GM12865 (cell line): ENCODE data around the gene IGFL3.
A peak's percentile ranks its signal among the peaks of the same experiment; 100 is the strongest.
"Not testable (repeated sequence)": the region's sequence is repeated elsewhere in the genome, so short reads cannot be mapped to it uniquely, and the experiment has no call there.

Experiments
- DNase-seq: peaks from one replicate; pipeline ENCODE4 v3.0.0; 2010; ENCODE audit warnings: low read depth
- H3K4me3 ChIP-seq: 2 replicates; pipeline ENCODE4 v1.5.1; 2011; ENCODE audit warnings: mild to moderate bottlenecking, low read depth, low read length, control low read depth
- CTCF ChIP-seq: IDR thresholded peaks from 2 replicates; pipeline ENCODE4 v1.5.1; 2011; ENCODE audit warnings: low read length, control low read depth, low read depth, inconsistent platforms; ENCODE audit not compliant: insufficient read depth; ENCODE audit errors: missing control alignments

Gene IGFL3

GRCh38 chr19:46078573-46079332, 45.7 kb downstream of the IGFL3 start:
- TF ChIP-seq CTCF, result peak; percentile 33
- H3K4me3 ChIP-seq, result not testable (repeated sequence)
- DNase-seq, result peak; percentile 59

- TF ChIP-seq CTCF, result no peak
- no peak for DNase-seq
- no peak overlapping the region for H3K4me3 ChIP-seq
Measured at GRCh38 chr19:46077815-46078167, 46.7 kb downstream of the IGFL3 start.

DNA sequence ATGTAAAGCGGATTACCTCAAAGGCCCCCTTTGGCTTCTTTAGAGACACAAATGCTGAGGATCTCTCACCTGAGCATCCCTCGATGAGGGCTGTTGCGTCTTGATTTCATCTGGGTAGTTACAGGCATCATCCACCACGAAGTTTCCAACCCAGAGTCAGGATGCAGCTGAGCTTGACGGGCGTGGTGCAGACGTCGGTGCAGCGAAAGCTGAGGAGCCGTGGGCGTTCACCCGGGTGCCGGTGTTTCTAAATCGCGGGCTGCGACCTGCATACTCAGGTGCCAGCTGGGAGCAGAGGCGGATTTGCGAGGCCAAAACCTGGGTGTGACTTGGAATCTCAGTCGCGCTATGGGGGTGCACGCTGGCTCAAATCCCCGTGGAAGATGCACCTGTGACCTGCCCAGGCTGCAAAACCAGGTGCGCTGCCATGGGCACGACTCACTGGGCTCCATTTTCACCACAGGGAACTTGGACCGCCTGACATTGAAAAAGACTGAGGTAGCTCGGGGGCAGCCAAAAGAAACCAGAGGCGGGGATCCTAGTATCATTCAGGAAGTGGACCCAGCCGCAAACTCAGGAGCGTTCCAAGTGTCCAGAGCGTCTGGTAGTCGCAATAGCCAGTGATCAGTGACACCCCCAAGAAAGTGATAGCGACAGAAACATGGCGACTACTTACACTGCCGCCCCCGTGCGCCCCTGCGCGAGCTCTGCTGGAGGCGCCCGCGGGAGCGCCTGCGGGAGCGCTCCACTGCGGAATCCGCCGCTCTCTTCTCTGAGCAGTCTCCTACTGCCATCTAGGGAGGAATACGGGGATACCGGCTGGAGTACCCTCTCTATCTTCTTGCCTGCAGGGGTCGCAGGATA, 47.3 kb downstream of the IGFL3 start:
- TF ChIP-seq CTCF, result peak; percentile 45
- peak; percentile 47 for DNase-seq
- no peak overlapping the region for H3K4me3 ChIP-seq

- no peak for DNase-seq
- H3K4me3 ChIP-seq, result no peak overlapping the region
- TF ChIP-seq CTCF, result no peak
Measured at GRCh38 chr19:46076031-46076880, 48.2 kb downstream of the IGFL3 start.

DNA sequence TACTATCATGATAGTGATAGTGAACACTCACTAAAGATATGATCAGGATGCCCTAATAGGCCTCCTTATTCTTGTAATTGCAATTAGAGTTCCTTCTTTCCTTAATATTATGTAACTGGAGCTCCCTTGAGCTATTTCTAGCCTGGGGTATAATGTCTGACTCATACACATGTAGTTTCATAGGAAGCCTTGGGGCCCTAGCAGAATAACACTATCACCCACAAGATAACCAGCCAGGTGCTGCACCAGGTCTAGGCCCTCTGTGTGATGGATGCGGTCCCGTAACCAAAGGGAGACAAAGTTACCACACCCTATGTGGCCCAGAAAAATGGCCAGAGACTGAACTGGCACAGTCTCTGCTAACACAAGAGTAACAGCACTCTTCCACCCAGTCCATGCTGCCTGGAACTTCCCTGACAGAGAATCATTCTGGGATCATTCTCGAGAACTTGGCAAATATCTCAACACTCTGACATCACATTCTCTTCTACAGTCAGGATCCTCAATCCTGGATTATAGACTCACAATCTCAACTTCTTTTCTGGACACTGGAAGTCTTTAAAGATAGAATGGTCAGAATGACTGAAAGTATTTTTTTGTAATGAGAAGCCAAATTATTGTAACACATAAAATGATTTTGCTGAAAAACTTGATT, 51.1 kb downstream of the IGFL3 start:
- H3K4me3 ChIP-seq, result no peak overlapping the region
- DNase-seq, result no peak
- no peak for TF ChIP-seq CTCF
